ENCODE results near the gene CFAP58.

DNA sequence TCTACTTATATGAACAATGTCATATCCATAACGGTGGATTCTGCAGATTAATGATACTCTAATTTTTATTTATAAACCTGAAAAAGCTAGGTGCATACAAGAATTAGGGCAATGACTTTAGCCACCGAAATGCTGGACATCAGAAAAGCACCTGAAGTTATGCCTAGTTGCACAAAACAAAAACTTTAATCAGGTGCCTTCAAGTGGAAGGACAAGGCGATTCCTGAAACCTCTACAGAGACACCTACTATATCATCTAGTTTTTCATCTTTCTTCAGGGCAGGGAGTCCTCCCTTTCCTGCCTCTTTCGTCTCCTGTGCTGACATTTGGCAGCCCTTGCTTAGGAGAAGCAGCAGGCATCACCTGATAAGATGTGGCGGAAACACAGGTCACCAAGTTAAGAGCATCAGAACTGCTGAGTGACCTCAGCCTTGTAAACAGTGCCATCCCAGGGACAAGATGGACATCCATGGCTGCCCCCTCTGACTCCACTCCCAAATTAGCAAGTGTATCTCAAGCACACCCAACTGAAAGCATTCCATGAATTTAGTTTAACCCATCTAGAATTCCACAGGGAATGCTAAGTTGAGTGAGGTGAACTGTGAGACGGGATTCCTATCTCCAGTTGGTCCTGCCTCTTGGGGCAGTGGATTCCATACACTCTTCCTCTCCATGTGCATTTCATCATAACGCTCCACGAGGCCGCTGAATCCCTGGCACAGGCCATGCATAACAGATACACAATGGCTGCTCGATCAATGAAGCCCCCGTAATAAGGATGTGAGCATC lies 21.2 kb upstream of the CFAP58 start:
- TF ChIP-seq, protein P1, sequence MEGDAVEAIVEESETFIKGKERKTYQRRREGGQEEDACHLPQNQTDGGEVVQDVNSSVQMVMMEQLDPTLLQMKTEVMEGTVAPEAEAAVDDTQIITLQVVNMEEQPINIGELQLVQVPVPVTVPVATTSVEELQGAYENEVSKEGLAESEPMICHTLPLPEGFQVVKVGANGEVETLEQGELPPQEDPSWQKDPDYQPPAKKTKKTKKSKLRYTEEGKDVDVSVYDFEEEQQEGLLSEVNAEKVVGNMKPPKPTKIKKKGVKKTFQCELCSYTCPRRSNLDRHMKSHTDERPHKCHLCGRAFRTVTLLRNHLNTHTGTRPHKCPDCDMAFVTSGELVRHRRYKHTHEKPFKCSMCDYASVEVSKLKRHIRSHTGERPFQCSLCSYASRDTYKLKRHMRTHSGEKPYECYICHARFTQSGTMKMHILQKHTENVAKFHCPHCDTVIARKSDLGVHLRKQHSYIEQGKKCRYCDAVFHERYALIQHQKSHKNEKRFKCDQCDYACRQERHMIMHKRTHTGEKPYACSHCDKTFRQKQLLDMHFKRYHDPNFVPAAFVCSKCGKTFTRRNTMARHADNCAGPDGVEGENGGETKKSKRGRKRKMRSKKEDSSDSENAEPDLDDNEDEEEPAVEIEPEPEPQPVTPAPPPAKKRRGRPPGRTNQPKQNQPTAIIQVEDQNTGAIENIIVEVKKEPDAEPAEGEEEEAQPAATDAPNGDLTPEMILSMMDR (IDR thresholded peaks at IDR 0.05): no peak
- no peak for TF ChIP-seq POLR2A (IDR thresholded peaks at IDR 0.05)

Measured in prostate gland (tissue), 2 donors.